Measurements from ENCODE around the gene CLCN6. TPM values are rescaled to one million over a fixed set of nuclear protein-coding genes. Genes with fewer than 3 reads are reported as not detected.

CLCN6 gene
- total and polyA plus RNA-seq, 4 donors: 5.0 to 9.0 (median 6.5) TPM

GRCh38 chr1:11888877-11889208 is 82.9 kb downstream of the CLCN6 start:
- WGBS: 63% methylated on average over 3 of the region's 3 CpGs
- H3K4me1 ChIP-seq (ENCODE audit: control insufficient read depth in 4 of 4, insufficient read depth in 4 of 4, low read length in 3 of 4): peaks cover 0 to 4% (median 0%) of the 10 kb centered on the region in 4 donors
- no peak overlapping the region for H3K4me3 ChIP-seq (ENCODE audit: low read depth in 1 of 3, low read length in 3 of 3)
- no peak for TF ChIP-seq TAF1 (conservative IDR thresholded peaks at IDR 0.05)
- H3K9ac ChIP-seq (ENCODE audit: low read depth in 1 of 2, low read length in 2 of 2): no peak overlapping the region
- no peaks in the 10 kb centered on the region for H3K36me3 ChIP-seq (ENCODE audit: control insufficient read depth in 4 of 4, insufficient read depth in 3 of 4, low read depth in 1 of 4, low read length in 3 of 4)
- H3K27ac ChIP-seq (ENCODE audit: low read depth in 1 of 2, low read length in 2 of 2): no peak overlapping the region
- DNase-seq (ENCODE audit: low spot score): no peak
- H3K27me3 ChIP-seq (ENCODE audit: control insufficient read depth in 4 of 4, insufficient read depth in 4 of 4, low read length in 3 of 4): no peaks in the 10 kb centered on the region
- H3K9me3 ChIP-seq (ENCODE audit: control insufficient read depth in 4 of 4, low read length in 3 of 4): no peaks in the 10 kb centered on the region

DNA sequence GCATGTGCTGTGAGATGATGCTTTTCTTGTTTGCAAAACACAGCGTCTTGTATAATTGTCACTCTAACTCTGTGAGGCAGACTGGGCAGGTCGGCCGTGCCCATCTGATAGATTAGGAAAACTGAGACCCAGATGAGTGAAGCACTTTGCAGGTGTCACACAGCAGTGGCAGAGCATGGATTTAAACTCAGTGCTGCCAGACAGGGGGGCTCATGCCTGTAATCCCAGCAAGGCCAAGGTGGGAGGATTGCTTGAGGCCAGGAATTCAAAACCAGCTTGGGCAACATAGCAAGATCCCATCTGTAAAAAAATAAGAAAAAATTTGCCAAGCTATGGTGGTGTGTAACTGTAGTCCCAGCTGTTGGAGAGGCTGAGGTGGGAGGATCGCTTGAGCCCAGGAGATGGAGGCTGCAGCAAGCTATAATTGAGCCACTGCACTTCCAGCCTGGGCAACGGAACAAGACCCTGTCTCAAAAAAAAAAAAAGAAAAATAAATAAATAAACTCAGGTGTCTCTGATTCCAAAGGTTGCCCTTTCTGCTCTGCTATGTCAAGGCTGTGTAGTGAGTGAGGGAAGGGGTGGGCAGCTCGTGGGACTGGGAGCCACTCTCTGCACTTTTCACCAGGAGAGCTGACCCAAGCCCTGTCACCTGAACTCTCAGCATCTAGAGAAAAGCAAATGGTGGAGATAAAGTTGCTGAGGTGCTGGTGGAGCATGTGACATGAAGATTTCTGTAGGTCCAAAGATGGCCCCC is 85.6 kb downstream of the CLCN6 start:
- Histone ChIP-seq H3K36me3 (ENCODE audit: control insufficient read depth in 4 of 4, insufficient read depth in 3 of 4, low read depth in 1 of 4, low read length in 3 of 4) (no peaks in the 10 kb centered on the region), H3K27ac (ENCODE audit: low read depth in 1 of 2, low read length in 2 of 2) (no peak overlapping the region), H3K9me3 (ENCODE audit: control insufficient read depth in 4 of 4, low read length in 3 of 4) (no peaks in the 10 kb centered on the region), H3K4me1 (ENCODE audit: control insufficient read depth in 4 of 4, insufficient read depth in 4 of 4, low read length in 3 of 4) (peaks cover 0 to 4% (median 0%) of the 10 kb centered on the region in 4 donors), H3K9ac (ENCODE audit: low read depth in 1 of 2, low read length in 2 of 2) (no peak overlapping the region), H3K4me3 (ENCODE audit: low read depth in 1 of 3, low read length in 3 of 3) (no peak overlapping the region), H3K27me3 (ENCODE audit: control insufficient read depth in 4 of 4, insufficient read depth in 4 of 4, low read length in 3 of 4) (no peaks in the 10 kb centered on the region)
- WGBS: 82% methylated on average over 6 of the region's 6 CpGs
- DNase-seq (ENCODE audit: low spot score): no peak
- TF ChIP-seq EGR1 (IDR thresholded peaks at IDR 0.05; ENCODE audit: low read depth in 2 of 2): no peak
- TF ChIP-seq RXRA (IDR thresholded peaks at IDR 0.05): no peak
- no peak for TF ChIP-seq NR2F2 (IDR thresholded peaks at IDR 0.05)
- no peak for TF ChIP-seq FOXA2 (IDR thresholded peaks at IDR 0.05)
- no peak for TF ChIP-seq RAD21 (IDR thresholded peaks at IDR 0.05)
- no peak for TF ChIP-seq YY1 (IDR thresholded peaks at IDR 0.05)
- TF ChIP-seq HNF4G (IDR thresholded peaks at IDR 0.05): no peak
- TF ChIP-seq, protein P1, sequence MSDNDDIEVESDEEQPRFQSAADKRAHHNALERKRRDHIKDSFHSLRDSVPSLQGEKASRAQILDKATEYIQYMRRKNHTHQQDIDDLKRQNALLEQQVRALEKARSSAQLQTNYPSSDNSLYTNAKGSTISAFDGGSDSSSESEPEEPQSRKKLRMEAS (IDR thresholded peaks at IDR 0.05): no peak
- TF ChIP-seq, protein P2, sequence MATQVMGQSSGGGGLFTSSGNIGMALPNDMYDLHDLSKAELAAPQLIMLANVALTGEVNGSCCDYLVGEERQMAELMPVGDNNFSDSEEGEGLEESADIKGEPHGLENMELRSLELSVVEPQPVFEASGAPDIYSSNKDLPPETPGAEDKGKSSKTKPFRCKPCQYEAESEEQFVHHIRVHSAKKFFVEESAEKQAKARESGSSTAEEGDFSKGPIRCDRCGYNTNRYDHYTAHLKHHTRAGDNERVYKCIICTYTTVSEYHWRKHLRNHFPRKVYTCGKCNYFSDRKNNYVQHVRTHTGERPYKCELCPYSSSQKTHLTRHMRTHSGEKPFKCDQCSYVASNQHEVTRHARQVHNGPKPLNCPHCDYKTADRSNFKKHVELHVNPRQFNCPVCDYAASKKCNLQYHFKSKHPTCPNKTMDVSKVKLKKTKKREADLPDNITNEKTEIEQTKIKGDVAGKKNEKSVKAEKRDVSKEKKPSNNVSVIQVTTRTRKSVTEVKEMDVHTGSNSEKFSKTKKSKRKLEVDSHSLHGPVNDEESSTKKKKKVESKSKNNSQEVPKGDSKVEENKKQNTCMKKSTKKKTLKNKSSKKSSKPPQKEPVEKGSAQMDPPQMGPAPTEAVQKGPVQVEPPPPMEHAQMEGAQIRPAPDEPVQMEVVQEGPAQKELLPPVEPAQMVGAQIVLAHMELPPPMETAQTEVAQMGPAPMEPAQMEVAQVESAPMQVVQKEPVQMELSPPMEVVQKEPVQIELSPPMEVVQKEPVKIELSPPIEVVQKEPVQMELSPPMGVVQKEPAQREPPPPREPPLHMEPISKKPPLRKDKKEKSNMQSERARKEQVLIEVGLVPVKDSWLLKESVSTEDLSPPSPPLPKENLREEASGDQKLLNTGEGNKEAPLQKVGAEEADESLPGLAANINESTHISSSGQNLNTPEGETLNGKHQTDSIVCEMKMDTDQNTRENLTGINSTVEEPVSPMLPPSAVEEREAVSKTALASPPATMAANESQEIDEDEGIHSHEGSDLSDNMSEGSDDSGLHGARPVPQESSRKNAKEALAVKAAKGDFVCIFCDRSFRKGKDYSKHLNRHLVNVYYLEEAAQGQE (IDR thresholded peaks at IDR 0.05): no peak

Small RNAs within 50 kb of the gene (small RNA-seq; reads per million reads assigned to genes)
- not detected for gene RF02156
- gene RF02157: not detected
- not detected for gene RF02158

Other genes starting within 250 kb of the CLCN6 start
- 1 to 10 TPM; 1.7 to 2.9 TPM for gene FBXO2, start 151.8 kb upstream of the CLCN6 start, total RNA-seq
- gene FBXO2, start 151.8 kb upstream of the CLCN6 start, polyA plus RNA-seq: 10 to 100 TPM in 1 of 2 donors, 1 to 10 TPM in 1; 5.0 to 20.9 TPM
- 1 to 10 TPM; 3.6 to 6.4 TPM for gene FBXO44, start 151.3 kb upstream of the CLCN6 start, total RNA-seq
- gene FBXO44, start 151.3 kb upstream of the CLCN6 start, polyA plus RNA-seq: 10 to 100 TPM in 1 of 2 donors, 1 to 10 TPM in 1; 7.1 to 13.2 TPM
- gene FBXO6, start 142.0 kb upstream of the CLCN6 start, total RNA-seq: 1 to 10 TPM; 5.7 to 7.5 TPM
- gene FBXO6, start 142.0 kb upstream of the CLCN6 start, polyA plus RNA-seq: 10 to 100 TPM in 1 of 2 donors, 1 to 10 TPM in 1; 7.5 to 15.5 TPM
- 10 to 100 TPM; 17.5 to 26.2 TPM for gene MAD2L2, start 125.0 kb upstream of the CLCN6 start, total RNA-seq
- gene MAD2L2, start 125.0 kb upstream of the CLCN6 start, polyA plus RNA-seq: 10 to 100 TPM; 37.6 to 43.1 TPM
- under 1 TPM in 1 of 2 donors, not detected in 1; under 0.01 TPM for gene DRAXIN, start 114.5 kb upstream of the CLCN6 start, total RNA-seq
- under 1 TPM in 1 of 2 donors, not detected in 1; 0.01 TPM for gene DRAXIN, start 114.5 kb upstream of the CLCN6 start, polyA plus RNA-seq
- gene AGTRAP, start 70.1 kb upstream of the CLCN6 start, total RNA-seq: 10 to 100 TPM in 1 of 2 donors, 1 to 10 TPM in 1; 8.5 to 19.3 TPM
- gene AGTRAP, start 70.1 kb upstream of the CLCN6 start, polyA plus RNA-seq: 10 to 100 TPM; 16.0 to 19.0 TPM
- gene C1orf167, start 44.0 kb upstream of the CLCN6 start, total RNA-seq: not detected
- under 1 TPM in 1 of 2 donors, not detected in 1; 0.37 TPM for gene C1orf167, start 44.0 kb upstream of the CLCN6 start, polyA plus RNA-seq
- gene MTHFR, start 227 bp upstream of the CLCN6 start, total RNA-seq: 10 to 100 TPM; 27.6 to 29.0 TPM
- gene MTHFR, start 227 bp upstream of the CLCN6 start, polyA plus RNA-seq: 1 to 10 TPM; 5.5 to 9.0 TPM
- not detected for gene NPPA, start 41.6 kb downstream of the CLCN6 start, total RNA-seq
- gene NPPA, start 41.6 kb downstream of the CLCN6 start, polyA plus RNA-seq: under 1 TPM in 1 of 2 donors, not detected in 1; 0.12 TPM
- gene NPPB, start 52.8 kb downstream of the CLCN6 start, total RNA-seq: not detected
- not detected for gene NPPB, start 52.8 kb downstream of the CLCN6 start, polyA plus RNA-seq
- gene KIAA2013, start 120.2 kb downstream of the CLCN6 start, total RNA-seq: 10 to 100 TPM; 26.3 to 77.5 TPM
- gene KIAA2013, start 120.2 kb downstream of the CLCN6 start, polyA plus RNA-seq: 10 to 100 TPM; 16.8 to 39.6 TPM
- gene PLOD1, start 128.5 kb downstream of the CLCN6 start, total RNA-seq: 10 to 100 TPM; 54.9 to 82.9 TPM
- gene PLOD1, start 128.5 kb downstream of the CLCN6 start, polyA plus RNA-seq: 10 to 100 TPM; 48.0 to 73.0 TPM
- 10 to 100 TPM; 36.0 to 87.8 TPM for gene MFN2, start 174.3 kb downstream of the CLCN6 start, total RNA-seq
- 10 to 100 TPM; 17.2 to 50.4 TPM for gene MFN2, start 174.3 kb downstream of the CLCN6 start, polyA plus RNA-seq
- 10 to 100 TPM; 16.4 to 20.6 TPM for gene MIIP, start 213.3 kb downstream of the CLCN6 start, total RNA-seq
- 10 to 100 TPM; 11.1 to 19.2 TPM for gene MIIP, start 213.3 kb downstream of the CLCN6 start, polyA plus RNA-seq

All from liver (tissue), 10 donors.